SK-N-SH (cell line): ENCODE data around the gene OLFML1. TPM values are rescaled to one million over a fixed set of nuclear protein-coding genes. Genes with fewer than 3 reads are reported as not detected.

Experiments used
- CTCF ChIA-PET: fragments of 300-600, 350-600 bp; formaldehyde crosslinking; extraction: SDS; loops from one replicate; lab custom pipeline; 2021; lab: Yijun Ruan, JAX
- POLR2A ChIA-PET: fragments of 350-600 bp; sonication (Branson Sonifier 250); formaldehyde crosslinking; extraction: SDS; loops from one replicate; lab custom pipeline; 2020; ENCODE audit warnings: antibody characterized with exemption, inconsistent platforms; lab: Yijun Ruan, JAX
- DNase-seq: peaks from one replicate; pipeline ENCODE4 v3.0.0; 2012
- H2AFZ ChIP-seq: fragments of 200-600 bp; sonication (generic); 2 replicates; pipeline ENCODE4 v1.8.1; 2016; ENCODE audit warnings: antibody characterized with exemption, mild to moderate bottlenecking, low read depth
- H3F3A ChIP-seq: fragments of 200-600 bp; sonication (generic); replicated peaks from 2 replicates; pipeline ENCODE3; 2016; ENCODE audit warnings: antibody characterized with exemption, mild to moderate bottlenecking; ENCODE audit not compliant: insufficient read depth
- H3K27ac ChIP-seq, 2 experiments: fragments of 200-500 bp in 1 of 2; fragments of 200-600 bp in 1 of 2; sonication (Bioruptor generic) in 1 of 2; sonication (generic), shearing (Covaris generic) in 1 of 2; 2 replicates each; pipeline versions ENCODE4 v1.5.1 to v1.6.1; 2014 to 2016; ENCODE audit warnings: low read depth in 2 of 2, inconsistent platforms in 1 of 2, low read length in 1 of 2, mild to moderate bottlenecking in 1 of 2, mixed read lengths in 1 of 2
- H3K27me3 ChIP-seq: fragments of 200-600 bp; sonication (generic), shearing (Covaris generic); 2 replicates; pipeline ENCODE4 v1.6.1; 2016; ENCODE audit warnings: mixed run types; ENCODE audit not compliant: insufficient read depth
- H3K36me3 ChIP-seq, 2 experiments: fragments of 200-500 bp in 1 of 2; fragments of 200-600 bp in 1 of 2; sonication (Bioruptor generic) in 1 of 2; sonication (generic) in 1 of 2; replicated peaks in 1 of 2; 2 replicates each; pipeline versions ENCODE3 to v1.5.1; 2014 to 2016; ENCODE audit warnings: low read length in 1 of 2, mild to moderate bottlenecking in 1 of 2; ENCODE audit not compliant: insufficient read depth in 2 of 2, control insufficient read depth in 1 of 2
- H3K4me1 ChIP-seq, 2 experiments: fragments of 200-500 bp in 1 of 2; fragments of 200-600 bp in 1 of 2; sonication (Bioruptor generic) in 1 of 2; sonication (generic), shearing (Covaris generic) in 1 of 2; 2 replicates each; pipeline versions ENCODE4 v1.5.1 to v1.6.1; 2014 to 2016; ENCODE audit warnings: low read depth in 1 of 2, low read length in 1 of 2, mixed run types in 1 of 2; ENCODE audit not compliant: insufficient read depth in 2 of 2, control insufficient read depth in 1 of 2
- H3K4me2 ChIP-seq: fragments of 200-600 bp; sonication (generic), shearing (Covaris generic); 2 replicates; pipeline ENCODE4 v1.6.1; 2017; ENCODE audit warnings: mixed run types
- H3K4me3 ChIP-seq, 2 experiments: fragments of 200-500 bp in 1 of 2; fragments of 200-600 bp in 1 of 2; sonication (Bioruptor generic) in 1 of 2; sonication (generic), shearing (Covaris generic) in 1 of 2; 2 replicates each; pipeline versions ENCODE4 v1.5.1 to v1.8.1; 2014 to 2016; ENCODE audit warnings: low read depth in 2 of 2, inconsistent platforms in 1 of 2, low read length in 1 of 2, mild to moderate bottlenecking in 1 of 2, mixed read lengths in 1 of 2, moderate library complexity in 1 of 2
- H3K79me2 ChIP-seq: fragments of 200-600 bp; sonication (generic); 2 replicates; pipeline ENCODE4 v1.8.1; 2017; ENCODE audit warnings: mild to moderate bottlenecking; ENCODE audit not compliant: insufficient read depth
- H3K9ac ChIP-seq: fragments of 200-600 bp; sonication (generic); 2 replicates; pipeline ENCODE4 v1.6.1; 2017; ENCODE audit warnings: mixed run types
- H3K9me2 ChIP-seq: fragments of 200-600 bp; sonication (generic); 2 replicates; pipeline ENCODE4 v1.6.1; 2017; ENCODE audit warnings: mixed run types
- H3K9me3 ChIP-seq: fragments of 200-600 bp; sonication (generic); 2 replicates; pipeline ENCODE4 v1.6.1; 2017; ENCODE audit warnings: mixed run types, mild to moderate bottlenecking, moderate library complexity
- H4K20me1 ChIP-seq: fragments of 200-600 bp; sonication (generic); 2 replicates; pipeline ENCODE4 v1.6.1; 2017; ENCODE audit warnings: mild to moderate bottlenecking, mixed run types; ENCODE audit not compliant: insufficient read depth
- CHD2 ChIP-seq: fragments of 150-350 bp; IDR thresholded peaks from 2 replicates; pipeline ENCODE4 v1.6.1; 2018; ENCODE audit warnings: low read length; ENCODE audit not compliant: partially characterized antibody
- ELF1 ChIP-seq: IDR thresholded peaks from 2 replicates; pipeline ENCODE4 v1.4.0; 2012
- EP300 ChIP-seq, 2 experiments: IDR thresholded peaks; 2 replicates each; pipeline versions ENCODE4 v1.4.0 to v1.6.1; 2012; ENCODE audit warnings: borderline replicate concordance in 1 of 2, low read depth in 1 of 2, low read length in 1 of 2
- EZH2phosphoT487 ChIP-seq: fragments of 200-600 bp; sonication (generic); IDR thresholded peaks from 2 replicates; pipeline ENCODE4 v1.6.1; 2017; ENCODE audit warnings: low read depth, mixed run types, mild to moderate bottlenecking, antibody characterized with exemption, moderate library complexity, borderline replicate concordance
- GABPA ChIP-seq: IDR thresholded peaks from 2 replicates; pipeline ENCODE4 v1.4.0; 2012; ENCODE audit warnings: low read depth, mild to moderate bottlenecking
- JUND ChIP-seq: IDR thresholded peaks from 2 replicates; pipeline ENCODE4 v1.4.0; 2012
- MEF2A ChIP-seq: IDR thresholded peaks from 2 replicates; pipeline ENCODE4 v1.4.0; 2012; ENCODE audit warnings: low read depth, borderline replicate concordance
- NRF1 ChIP-seq: IDR thresholded peaks from 2 replicates; pipeline ENCODE4 v1.6.1; 2012; ENCODE audit warnings: low read depth, mild to moderate bottlenecking, low read length
- POLR2AphosphoS5 ChIP-seq: IDR thresholded peaks from 2 replicates; pipeline ENCODE4 v1.6.1; 2012; ENCODE audit warnings: low read depth, low read length
- RAD21 ChIP-seq: IDR thresholded peaks from 2 replicates; pipeline ENCODE4 v1.6.1; 2012; ENCODE audit warnings: mild to moderate bottlenecking, low read length
- RCOR1 ChIP-seq: fragments of 150-350 bp; IDR thresholded peaks from 2 replicates; pipeline ENCODE4 v1.6.1; 2017; ENCODE audit warnings: antibody characterized with exemption, low read length
- REST ChIP-seq: IDR thresholded peaks from 2 replicates; pipeline ENCODE4 v1.6.1; 2012; ENCODE audit warnings: mild to moderate bottlenecking, low read depth, low read length, moderate library complexity
- RFX5 ChIP-seq: IDR thresholded peaks from 2 replicates; pipeline ENCODE4 v1.6.1; 2012; ENCODE audit warnings: mild to moderate bottlenecking, improper control_type of control experiment, low read length
- SIN3A ChIP-seq: IDR thresholded peaks from 2 replicates; pipeline ENCODE4 v1.6.1; 2012; ENCODE audit warnings: low read depth, mild to moderate bottlenecking, low read length, moderate library complexity, borderline replicate concordance
- SMC3 ChIP-seq: IDR thresholded peaks from 2 replicates; pipeline ENCODE4 v1.6.1; 2012; ENCODE audit warnings: low read depth, low read length, improper control_type of control experiment
- TEAD4 ChIP-seq: IDR thresholded peaks from 2 replicates; pipeline ENCODE4 v1.4.0; 2012; ENCODE audit warnings: mild to moderate bottlenecking, borderline replicate concordance; ENCODE audit not compliant: insufficient read depth
- USF1 ChIP-seq: IDR thresholded peaks from 2 replicates; pipeline ENCODE4 v1.4.0; 2012; ENCODE audit warnings: low read depth, borderline replicate concordance
- USF2 ChIP-seq: fragments of 150-350 bp; IDR thresholded peaks from 2 replicates; pipeline ENCODE4 v1.6.1; 2017; ENCODE audit warnings: antibody characterized with exemption, low read length, low read depth, borderline replicate concordance
- YY1 ChIP-seq: IDR thresholded peaks from 2 replicates; pipeline ENCODE4 v1.4.0; 2012; ENCODE audit warnings: low read depth, mild to moderate bottlenecking
- WGBS: methylation state at CpG from one replicate; pipeline ENCODE4 v1.1.6; 2017; ENCODE audit warnings: low lambda C conversion rate; 5-methylcytosine and 5-hydroxymethylcytosine counted together
- polyA plus RNA-seq, 3 experiments: library from polyadenylated mRNA; depleted of rRNA; stranded (reverse); fragments of >200 nt; gene quantifications; 2 replicates each; pipeline ENCODE4 v1.2.3, GENCODE V29; 2012

The OLFML1 gene
- polyA plus RNA-seq, 1 of the 3 experiments (the other 2 are of a cell fraction) = not detected

GRCh38 chr11:7499081-7499480 is 13.8 kb downstream of the OLFML1 start:
- Histone ChIP-seq H3K79me2 (no peaks in the 10 kb centered on the region), H3K27ac (no peak overlapping the region), H3F3A (no peaks in the 10 kb centered on the region), H3K9me3 (no peaks in the 10 kb centered on the region), H3K4me2 (no peak overlapping the region), H4K20me1 (no peaks in the 10 kb centered on the region), H2AFZ (no peak overlapping the region), H3K9me2 (no peaks in the 10 kb centered on the region), H3K27me3 (no peaks in the 10 kb centered on the region), H3K4me1 (no peaks in the 10 kb centered on the region), H3K36me3 (no peaks in the 10 kb centered on the region), H3K9ac (no peak overlapping the region), H3K4me3 (no peak overlapping the region)
- POLR2A ChIA-PET = no interaction called here
- CTCF ChIA-PET = no interaction called here
- TF ChIP-seq RAD21 = no peak
- no peak for DNase-seq
- 73% methylated on average over 1 of the region's 1 CpG for WGBS

GRCh38 chr11:7500251-7500650 is 14.9 kb downstream of the OLFML1 start:
- Histone ChIP-seq H3K36me3 (no peaks in the 10 kb centered on the region), H3F3A (no peaks in the 10 kb centered on the region), H3K79me2 (no peaks in the 10 kb centered on the region), H3K4me1 (no peaks in the 10 kb centered on the region), H3K27me3 (no peaks in the 10 kb centered on the region), H3K9ac (no peak overlapping the region), H2AFZ (no peak overlapping the region), H3K4me3 (no peak overlapping the region), H3K9me3 (no peaks in the 10 kb centered on the region), H3K27ac (no peak overlapping the region), H3K4me2 (no peak overlapping the region), H3K9me2 (no peaks in the 10 kb centered on the region), H4K20me1 (no peaks in the 10 kb centered on the region)
- WGBS = 35% methylated on average over 3 of the region's 3 CpGs
- TF ChIP-seq USF2 (no peak), CHD2 (no peak), RCOR1 (no peak), POLR2AphosphoS5 (no peak), NRF1 (no peak), TEAD4 (no peak), RFX5 (no peak), YY1 (no peak), MEF2A (no peak)
- CTCF ChIA-PET = interaction anchor here (1.7 kb wide), 1 partner anchor 14 kb away, joined by 6 read pairs; the partner anchor contains the start of gene PPFIBP2
- POLR2A ChIA-PET = no interaction called here
- no peak for DNase-seq

GRCh38 chr11:7501251-7501650 is 15.9 kb downstream of the OLFML1 start:
- H3K4me3 ChIP-seq = no peak overlapping the region
- no peak for DNase-seq
- H2AFZ ChIP-seq = no peak overlapping the region
- 51% methylated on average over 3 of the region's 3 CpGs for WGBS
- no peaks in the 10 kb centered on the region for H3K27me3 ChIP-seq
- no peaks in the 10 kb centered on the region for H3F3A ChIP-seq
- H3K79me2 ChIP-seq = no peaks in the 10 kb centered on the region
- H3K4me1 ChIP-seq = no peaks in the 10 kb centered on the region
- H3K36me3 ChIP-seq = no peaks in the 10 kb centered on the region
- H3K4me2 ChIP-seq = no peak overlapping the region
- ChIA-PET POLR2A (no interaction called here), CTCF (interaction anchor here (0.7 to 1.7 kb wide), 3 partner anchors 10 to 13 kb away, joined by 3 to 6 read pairs (median 4); partner anchors contain the start of gene PPFIBP2)
- H3K9me2 ChIP-seq = no peaks in the 10 kb centered on the region
- H4K20me1 ChIP-seq = no peaks in the 10 kb centered on the region
- H3K9me3 ChIP-seq = no peaks in the 10 kb centered on the region
- no peak overlapping the region for H3K27ac ChIP-seq
- no peak overlapping the region for H3K9ac ChIP-seq
- TF ChIP-seq REST (no peak), RFX5 (no peak), JUND (no peak), SMC3 (no peak), RAD21 (no peak), SIN3A (no peak), USF1 (no peak), EZH2phosphoT487 (no peak), RCOR1 (no peak), CHD2 (no peak), ELF1 (no peak), GABPA (no peak), EP300 (IDR thresholded peaks at IDR 0.05; ENCODE audit: borderline replicate concordance in 1 of 2, low read depth in 1 of 2, low read length in 1 of 2) (no peak)
